G401 (cell line): Measurements from ENCODE around the gene SFXN5. TPM values are rescaled to one million over a fixed set of nuclear protein-coding genes. Genes with fewer than 3 reads are reported as not detected.
A peak's percentile ranks its signal among the peaks of the same experiment; 100 is the strongest.

Source experiments
- DNase-seq: peaks from one replicate; pipeline ENCODE4 v3.0.0-alpha.2; 2015; ENCODE audit warnings: low spot score
- in situ Hi-C: cut with HindIII; loops from 2 replicates; pipeline ENCODE4 v1.10.0; 2016; ENCODE audit warnings: low sequenced_read_pairs, mixed read lengths
- total RNA-seq: library from RNA; depleted of rRNA; stranded (reverse); fragments of >200 nt; shearing (Covaris generic); gene quantifications from 2 replicates; pipeline ENCODE4 v1.2.3, GENCODE V29; 2014

Gene SFXN5
- total RNA-seq, 1 experiment from 2014 or later = 24.6 TPM

- no peak for DNase-seq
- in situ Hi-C loops = no loop called here
Observed at GRCh38 chr2:72937356-72937669, 134.2 kb downstream of the SFXN5 start.

GRCh38 chr2:72936660-72937355 is 134.7 kb downstream of the SFXN5 start:
- in situ Hi-C loops = no loop called here
- peak; percentile 41 for DNase-seq

DNA sequence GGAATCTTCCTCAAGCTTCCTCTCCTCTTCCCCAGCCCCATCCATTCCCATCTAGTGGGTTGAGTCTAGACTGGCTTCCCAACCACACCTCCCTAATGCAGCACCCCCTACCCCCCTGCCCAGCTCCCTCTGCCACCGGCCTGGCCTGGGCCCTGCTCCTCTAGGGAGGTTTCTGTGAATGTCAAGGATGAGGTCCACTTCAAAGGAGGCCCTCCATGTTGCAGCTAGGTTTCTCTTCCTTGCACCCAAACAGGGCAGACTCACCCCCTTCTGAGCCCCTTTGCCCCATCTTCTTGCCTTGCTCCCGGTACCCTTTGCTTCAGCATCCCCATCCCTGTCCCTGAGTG is 135.9 kb downstream of the SFXN5 start:
- no peak for DNase-seq
- in situ Hi-C loops = no loop called here

DNA sequence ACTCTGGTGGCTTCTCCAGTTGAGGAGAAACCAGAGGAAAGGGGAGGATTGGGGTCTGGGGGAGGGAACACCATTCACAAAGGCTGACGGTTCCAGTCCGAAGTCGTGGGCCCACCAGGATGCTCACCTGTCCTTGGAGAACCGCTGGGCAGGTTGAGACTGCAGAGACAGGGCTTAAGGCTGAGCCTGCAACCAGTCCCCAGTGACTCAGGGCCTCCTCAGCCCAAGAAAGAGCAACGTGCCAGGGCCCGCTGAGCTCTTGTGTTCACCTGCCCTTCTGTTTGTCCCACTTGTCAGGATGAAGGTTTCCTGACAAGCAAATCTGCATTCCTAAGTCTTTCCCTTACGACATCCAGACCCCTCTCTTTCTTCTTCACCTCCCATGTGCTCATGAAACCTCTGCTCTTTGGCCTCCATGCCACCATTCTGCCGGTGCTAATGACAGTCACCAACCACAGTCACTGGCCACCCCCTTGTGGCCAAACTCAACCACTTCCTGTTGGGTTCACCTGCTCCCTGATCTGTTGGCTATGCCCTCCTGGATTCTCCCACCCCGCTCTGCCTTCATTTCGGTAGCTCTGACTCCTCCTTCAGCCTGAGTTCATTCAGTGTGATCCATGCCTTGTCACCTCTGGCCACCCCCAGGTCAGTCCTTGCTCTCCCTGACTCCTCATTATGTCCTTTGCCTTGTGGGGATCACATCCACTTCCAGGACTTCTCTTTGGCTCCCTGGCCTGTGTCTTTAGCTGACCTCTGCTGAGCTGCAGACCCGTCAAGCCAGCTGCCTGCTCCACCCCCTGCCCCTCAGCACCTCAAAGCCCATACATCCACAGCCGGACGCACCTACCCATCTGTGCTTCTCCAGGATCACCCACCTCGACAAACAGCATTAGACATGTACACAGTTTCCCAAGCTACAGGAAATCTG is 136.6 kb downstream of the SFXN5 start:
- in situ Hi-C loops = no loop called here

DNA sequence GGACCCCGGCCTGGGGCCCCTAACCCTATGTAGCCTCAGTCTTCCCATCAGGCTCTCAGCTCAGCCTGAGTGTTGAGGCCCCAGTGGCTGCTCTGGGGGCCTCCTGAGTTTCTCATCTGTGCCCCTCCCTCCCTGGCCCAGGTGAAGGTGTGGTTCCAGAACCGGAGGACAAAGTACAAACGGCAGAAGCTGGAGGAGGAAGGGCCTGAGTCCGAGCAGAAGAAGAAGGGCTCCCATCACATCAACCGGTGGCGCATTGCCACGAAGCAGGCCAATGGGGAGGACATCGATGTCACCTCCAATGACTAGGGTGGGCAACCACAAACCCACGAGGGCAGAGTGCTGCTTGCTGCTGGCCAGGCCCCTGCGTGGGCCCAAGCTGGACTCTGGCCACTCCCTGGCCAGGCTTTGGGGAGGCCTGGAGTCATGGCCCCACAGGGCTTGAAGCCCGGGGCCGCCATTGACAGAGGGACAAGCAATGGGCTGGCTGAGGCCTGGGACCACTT is 137.8 kb downstream of the SFXN5 start:
- DNase-seq = no peak
- in situ Hi-C loops = no loop called here

More for the DNA sequence above, 136.6 kb downstream of the SFXN5 start:
- DNase-seq = no peak

DNA sequence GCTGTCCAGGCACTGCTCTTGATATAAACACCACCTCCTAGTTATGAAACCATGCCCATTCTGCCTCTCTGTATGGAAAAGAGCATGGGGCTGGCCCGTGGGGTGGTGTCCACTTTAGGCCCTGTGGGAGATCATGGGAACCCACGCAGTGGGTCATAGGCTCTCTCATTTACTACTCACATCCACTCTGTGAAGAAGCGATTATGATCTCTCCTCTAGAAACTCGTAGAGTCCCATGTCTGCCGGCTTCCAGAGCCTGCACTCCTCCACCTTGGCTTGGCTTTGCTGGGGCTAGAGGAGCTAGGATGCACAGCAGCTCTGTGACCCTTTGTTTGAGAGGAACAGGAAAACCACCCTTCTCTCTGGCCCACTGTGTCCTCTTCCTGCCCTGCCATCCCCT is 138.3 kb downstream of the SFXN5 start:
- DNase-seq = no peak
- in situ Hi-C loops = no loop called here

DNA sequence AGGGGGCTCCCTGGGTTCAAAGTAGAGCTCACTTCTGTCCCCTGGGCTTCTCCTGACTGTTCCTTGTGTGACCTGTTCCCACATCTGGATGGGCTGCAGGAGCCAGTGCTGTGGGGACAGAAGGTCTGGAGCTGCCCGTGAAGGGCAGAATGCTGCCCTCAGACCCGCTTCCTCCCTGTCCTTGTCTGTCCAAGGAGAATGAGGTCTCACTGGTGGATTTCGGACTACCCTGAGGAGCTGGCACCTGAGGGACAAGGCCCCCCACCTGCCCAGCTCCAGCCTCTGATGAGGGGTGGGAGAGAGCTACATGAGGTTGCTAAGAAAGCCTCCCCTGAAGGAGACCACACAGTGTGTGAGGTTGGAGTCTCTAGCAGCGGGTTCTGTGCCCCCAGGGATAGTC is 138.7 kb downstream of the SFXN5 start:
- no peak for DNase-seq

DNA sequence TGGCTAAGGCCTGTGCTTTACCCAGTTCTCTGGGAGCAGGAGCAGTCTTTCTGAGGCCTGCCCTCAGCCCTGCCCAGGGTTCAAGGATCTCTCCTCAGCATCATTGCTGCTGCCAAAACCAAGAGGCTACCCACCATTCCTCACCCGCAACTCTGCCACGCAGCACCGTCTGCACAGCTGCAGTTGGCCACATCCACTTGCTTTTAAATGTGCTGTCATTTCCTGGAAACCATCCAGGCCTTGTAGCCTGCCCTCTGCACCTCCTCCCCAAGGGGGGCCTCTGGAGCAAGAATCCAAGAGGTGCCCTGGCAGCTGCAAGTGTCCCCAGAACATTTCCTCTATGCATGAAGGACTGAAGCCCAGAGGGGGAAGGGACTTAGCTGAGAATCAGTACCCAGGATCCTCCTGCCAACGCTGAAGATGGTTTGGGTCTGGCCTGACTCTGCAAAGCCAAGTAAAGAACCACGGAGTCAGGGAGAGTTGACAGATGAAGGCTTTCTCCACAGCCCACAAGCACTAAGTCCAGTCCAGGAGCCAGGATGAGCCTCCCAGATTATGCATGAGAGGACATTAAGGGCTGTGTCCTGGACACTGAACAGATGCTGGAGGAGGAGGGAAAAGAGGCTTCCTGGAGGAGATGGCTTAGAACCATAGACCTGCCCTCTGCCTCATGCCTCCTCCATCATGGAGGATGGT is 139.3 kb downstream of the SFXN5 start:
- in situ Hi-C loops = no loop called here
- no peak for DNase-seq

More for the DNA sequence above, 138.7 kb downstream of the SFXN5 start:
- in situ Hi-C loops = no loop called here

DNA sequence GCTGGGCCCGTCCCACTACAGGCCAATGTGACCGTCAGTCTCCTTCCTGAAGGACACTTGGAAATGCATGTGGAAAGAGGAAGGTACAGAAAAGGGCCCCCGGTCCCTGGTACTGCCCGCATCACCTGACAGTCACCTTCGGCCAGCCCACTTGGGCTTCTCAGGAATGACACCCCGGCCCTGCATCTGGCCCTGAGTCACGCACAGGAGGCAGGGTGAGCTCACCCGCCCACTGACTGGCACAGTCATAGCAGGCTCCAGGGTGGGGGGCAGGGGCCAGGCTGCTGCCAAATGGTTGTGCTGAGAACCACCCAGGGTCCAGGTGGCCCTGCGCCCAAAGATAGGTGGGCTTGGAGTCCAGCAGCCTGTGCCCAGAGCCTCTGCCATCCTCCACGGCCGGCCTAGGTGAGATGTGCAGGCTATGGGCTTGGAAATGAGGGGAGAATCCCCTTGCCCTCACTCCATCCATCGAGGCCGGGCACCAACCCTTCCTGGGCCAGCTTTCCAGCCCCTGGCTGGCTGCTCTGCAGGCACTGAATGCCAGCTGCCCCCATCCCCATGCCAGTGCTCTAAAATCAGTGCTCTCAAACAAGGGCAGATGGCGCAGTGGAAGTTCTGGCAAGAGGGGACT is 140.1 kb downstream of the SFXN5 start:
- in situ Hi-C loops = no loop called here

GRCh38 chr2:72929010-72929409 is 142.5 kb downstream of the SFXN5 start:
- in situ Hi-C loops = no loop called here

More for the DNA sequence above, 140.1 kb downstream of the SFXN5 start:
- no peak for DNase-seq

GRCh38 chr2:72927619-72928550 is 143.6 kb downstream of the SFXN5 start:
- in situ Hi-C loops = no loop called here
- no peak for DNase-seq

More at GRCh38 chr2:72929010-72929409, 142.5 kb downstream of the SFXN5 start:
- DNase-seq = no peak

- DNase-seq = no peak
- in situ Hi-C loops = no loop called here
Observed at GRCh38 chr2:72926811-72927465, 144.6 kb downstream of the SFXN5 start.

DNA sequence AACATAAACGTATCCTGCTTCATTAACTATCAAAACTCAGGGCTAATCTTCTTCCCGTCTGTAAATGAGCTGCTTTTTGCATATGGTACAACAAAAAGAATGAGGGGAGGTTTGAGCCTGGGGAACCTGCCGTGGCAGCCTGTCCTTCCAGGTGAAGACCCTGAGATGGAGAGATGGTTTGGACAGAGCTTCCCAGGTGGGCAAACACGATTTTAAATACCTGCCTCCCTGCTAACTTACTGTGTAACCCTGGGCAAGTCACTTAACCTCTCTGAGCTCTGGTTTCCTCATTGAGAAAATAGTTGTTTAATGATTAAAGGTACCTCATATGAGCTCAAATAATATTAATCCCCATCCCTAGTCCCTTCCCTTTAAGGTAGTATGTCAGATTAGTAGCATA is 145.1 kb downstream of the SFXN5 start:
- in situ Hi-C loops = no loop called here
- no peak for DNase-seq

- in situ Hi-C loops = no loop called here
- no peak for DNase-seq
Observed at GRCh38 chr2:72925328-72925943, 146.1 kb downstream of the SFXN5 start.

DNA sequence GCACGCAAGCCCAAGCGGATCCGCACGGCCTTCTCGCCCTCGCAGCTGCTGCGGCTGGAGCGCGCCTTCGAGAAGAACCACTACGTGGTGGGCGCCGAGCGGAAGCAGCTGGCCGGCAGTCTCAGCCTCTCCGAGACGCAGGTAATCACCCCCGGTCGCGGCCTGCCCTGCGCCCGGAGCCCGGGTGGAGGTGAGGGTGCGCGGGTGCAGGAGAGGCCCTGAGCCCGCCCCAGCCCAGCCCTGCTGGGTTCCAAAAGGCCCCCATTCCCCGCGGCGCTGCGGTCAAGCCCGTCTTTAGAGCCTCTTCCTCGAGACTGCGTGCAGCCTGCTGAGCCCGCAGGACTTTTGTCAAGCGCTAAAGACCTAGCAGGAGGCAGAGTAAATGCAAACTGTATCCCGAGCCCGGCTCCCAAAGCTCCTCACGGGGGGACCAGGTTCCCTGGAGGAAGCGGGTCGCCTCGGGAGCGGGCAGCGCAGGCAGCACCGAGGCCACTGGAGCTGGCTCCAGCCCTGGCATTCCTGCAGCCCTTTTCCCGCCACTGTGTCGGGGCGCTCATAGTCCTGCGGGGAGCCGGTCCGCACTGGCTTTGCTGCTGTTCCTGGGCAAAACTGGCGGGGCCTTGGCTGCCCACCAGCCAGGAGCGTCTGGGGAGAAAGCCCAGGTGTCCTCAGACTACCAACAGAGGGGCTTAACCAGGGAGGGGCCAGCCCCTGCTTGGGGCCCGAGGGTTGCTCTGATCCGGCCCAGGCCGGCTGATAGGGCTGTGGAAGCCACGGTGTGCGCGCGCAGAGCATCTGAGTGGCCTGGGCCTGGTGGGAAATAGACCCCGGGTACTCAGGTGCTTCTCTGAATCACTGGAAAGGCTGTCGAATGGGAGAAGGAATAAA is 146.9 kb downstream of the SFXN5 start:
- DNase-seq = no peak

DNA sequence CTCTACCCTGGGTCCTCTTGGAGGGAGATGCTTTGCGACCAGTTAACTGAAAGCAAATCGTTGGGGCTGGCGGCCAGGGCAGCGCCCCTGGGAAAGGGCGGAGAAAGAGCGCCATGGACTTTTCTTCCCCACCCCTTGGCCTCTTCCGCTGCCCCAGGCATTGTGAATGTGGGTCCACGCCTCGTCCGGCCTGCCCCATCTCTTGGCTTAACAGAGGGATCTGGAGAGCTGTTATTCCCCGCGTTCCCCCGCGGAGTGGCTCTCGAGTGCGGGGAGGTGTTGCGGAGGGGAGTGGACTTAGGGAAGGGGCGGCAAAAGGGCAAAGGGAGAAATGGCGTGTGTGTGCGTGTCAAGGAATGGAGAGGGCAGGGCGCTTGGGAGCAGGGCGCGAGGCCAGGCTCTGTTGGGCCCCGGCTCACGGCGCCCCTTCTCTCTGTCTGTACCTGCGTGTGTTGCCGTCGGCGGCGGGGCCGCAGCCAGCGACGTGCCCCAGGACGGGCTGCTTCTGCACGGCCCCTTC is 147.6 kb downstream of the SFXN5 start:
- no peak for DNase-seq
- in situ Hi-C loops = no loop called here

More for the DNA sequence above, 146.9 kb downstream of the SFXN5 start:
- in situ Hi-C loops = no loop called here
